CD14-positive monocyte (primary cell): Measurements from ENCODE around the gene KMT2C. TPM values are rescaled to one million over a fixed set of nuclear protein-coding genes. Genes with fewer than 3 reads are reported as not detected.

ENCODE experiments used
- DNase-seq, 3 donors: peaks; one replicate each; pipeline ENCODE4 v3.0.0-alpha.2; 2011 to 2022
- H2AFZ ChIP-seq: 2 replicates; pipeline ENCODE4 v1.6.0; 2012; ENCODE audit warnings: mild to moderate bottlenecking, low read depth, low read length, inconsistent platforms; ENCODE audit not compliant: insufficient read depth, poor library complexity, severe bottlenecking
- H3K27ac ChIP-seq, 2 donors: 1 replicate in 1 of 2; 2 replicates in 1 of 2; pipeline ENCODE4 v1.5.1; 2012 to 2013; ENCODE audit warnings: low read length in 2 of 2, control low read depth in 1 of 2, inconsistent platforms in 1 of 2, low read depth in 1 of 2, mild to moderate bottlenecking in 1 of 2
- H3K27me3 ChIP-seq, 2 donors: one replicate each; pipeline versions ENCODE4 v1.6.0 to v1.6.1; 2011 to 2013; ENCODE audit warnings: low read length in 2 of 2; ENCODE audit not compliant: control insufficient read depth in 2 of 2, insufficient read depth in 2 of 2
- H3K36me3 ChIP-seq, 2 donors: replicated peaks in 1 of 2; 1 replicate in 1 of 2; 2 replicates in 1 of 2; pipeline versions ENCODE4 v1.5.1 to v1.6.1; 2012 to 2013; ENCODE audit warnings: low read length in 2 of 2, control low read depth in 1 of 2, inconsistent platforms in 1 of 2, mild to moderate bottlenecking in 1 of 2; ENCODE audit not compliant: insufficient read depth in 2 of 2, control insufficient read depth in 1 of 2
- H3K4me1 ChIP-seq, 2 donors: 1 replicate in 1 of 2; 2 replicates in 1 of 2; pipeline versions ENCODE4 v1.5.1 to v1.6.1; 2012 to 2013; ENCODE audit warnings: low read length in 2 of 2, control low read depth in 1 of 2, inconsistent platforms in 1 of 2, mild to moderate bottlenecking in 1 of 2, moderate library complexity in 1 of 2; ENCODE audit not compliant: insufficient read depth in 2 of 2, control insufficient read depth in 1 of 2
- H3K4me2 ChIP-seq: replicated peaks from 2 replicates; pipeline ENCODE3; 2012; ENCODE audit warnings: low read length, moderate library complexity, mild to moderate bottlenecking; ENCODE audit not compliant: poor library complexity, severe bottlenecking; ENCODE audit errors: extremely low read depth
- H3K4me3 ChIP-seq, 3 experiments: fragments of 200-600 bp in 1 of 3; sonication (generic) in 1 of 3; replicated peaks in 1 of 3; 1 replicate in 2 of 3; 2 replicates in 1 of 3; pipeline ENCODE4 v1.5.1; 2011 to 2013; ENCODE audit warnings: low read length in 3 of 3, mild to moderate bottlenecking in 3 of 3, control low read depth in 2 of 3, low read depth in 2 of 3, inconsistent platforms in 1 of 3, moderate library complexity in 1 of 3
- H3K79me2 ChIP-seq: 2 replicates; pipeline ENCODE4 v1.6.0; 2012; ENCODE audit warnings: mild to moderate bottlenecking, control low read depth, inconsistent platforms, low read length, moderate library complexity; ENCODE audit not compliant: insufficient read depth
- H3K9ac ChIP-seq: 2 replicates; pipeline ENCODE4 v1.6.0; 2017; ENCODE audit warnings: low read length, mild to moderate bottlenecking; ENCODE audit not compliant: insufficient read depth, poor library complexity, severe bottlenecking
- H3K9me3 ChIP-seq, 2 donors: replicated peaks in 1 of 2; 1 replicate in 1 of 2; 2 replicates in 1 of 2; pipeline versions ENCODE4 v1.5.1 to v1.6.1; 2012 to 2013; ENCODE audit warnings: low read length in 2 of 2, control low read depth in 1 of 2; ENCODE audit not compliant: control insufficient read depth in 1 of 2, insufficient read depth in 1 of 2
- H4K20me1 ChIP-seq: 2 replicates; pipeline ENCODE4 v1.6.0; 2012; ENCODE audit warnings: mild to moderate bottlenecking, low read length, control low read depth, moderate library complexity; ENCODE audit not compliant: insufficient read depth
- H3K27ac Mint-ChIP-seq, 7 donors: one replicate each; pipeline ENCODE4 v1.8.0; 2020; ENCODE audit warnings: mild to moderate bottlenecking in 7 of 7, mixed read lengths in 7 of 7, moderate library complexity in 6 of 7, inconsistent platforms in 2 of 7
- H3K27me3 Mint-ChIP-seq, 3 donors: one replicate each; pipeline ENCODE4 v1.8.0; 2021 to 2022; ENCODE audit warnings: low read depth in 3 of 3, mild to moderate bottlenecking in 3 of 3, mixed read lengths in 3 of 3, moderate library complexity in 3 of 3, inconsistent platforms in 1 of 3
- H3K36me3 Mint-ChIP-seq, 2 donors: one replicate each; pipeline ENCODE4 v1.8.0; 2020; ENCODE audit warnings: mixed read lengths in 2 of 2, inconsistent platforms in 1 of 2, mild to moderate bottlenecking in 1 of 2
- H3K4me1 Mint-ChIP-seq: one replicate; pipeline ENCODE4 v1.8.0; 2020; ENCODE audit warnings: mild to moderate bottlenecking, mixed read lengths
- H3K4me3 Mint-ChIP-seq, 2 donors: one replicate each; pipeline ENCODE4 v1.8.0; 2020; ENCODE audit warnings: mild to moderate bottlenecking in 2 of 2, mixed read lengths in 2 of 2, moderate library complexity in 1 of 2
- H3K9me3 Mint-ChIP-seq, 7 donors: one replicate each; pipeline ENCODE4 v1.8.0; 2020 to 2022; ENCODE audit warnings: mixed read lengths in 7 of 7, mild to moderate bottlenecking in 6 of 7, moderate library complexity in 6 of 7, inconsistent platforms in 2 of 7
- CTCF ChIP-seq: fragments of 200-600 bp; IDR thresholded peaks from one replicate; pipeline ENCODE4 v1.8.0; 2022; ENCODE audit warnings: antibody characterized with exemption, mild to moderate bottlenecking
- WGBS: methylation state at CpG from one replicate; pipeline ENCODE4 v1.1.5; 2013; ENCODE audit warnings: missing lambda C conversion rate; ENCODE audit not compliant: insufficient coverage; 5-methylcytosine and 5-hydroxymethylcytosine counted together
- intact Hi-C, 2 donors: fragments of 100-400 bp; cut with micrococcal nuclease; formaldehyde crosslinking; loops; one replicate each; pipeline versions ENCODE4 v1.15.0 to v1.15.1; 2023
- polyA plus RNA-seq, 3 donors: library from polyadenylated mRNA; depleted of rRNA in 1 of 3; unstranded in 2 of 3; stranded (reverse) in 1 of 3; fragments of 300-500 nt in 2 of 3; fragments of >200 nt in 1 of 3; fragmentation: Illumina TruSeq in 2 of 3; gene quantifications; 1 replicate in 2 of 3; 2 replicates in 1 of 3; pipeline ENCODE4 v1.2.3, GENCODE V29; 2012 to 2021

Gene KMT2C
- polyA plus RNA-seq, 3 donors: 4.5 to 26.1 (median 7.3) TPM

- TF ChIP-seq CTCF: no peak
- DNase-seq: no peak
- Histone ChIP-seq H3K4me2 (no peak overlapping the region), H3K9me3 (no peaks in the 10 kb centered on the region), H3K4me3 (no peak overlapping the region), H3K4me1 (no peaks in the 10 kb centered on the region), H4K20me1 (peaks cover 11% of the 10 kb centered on the region), H3K79me2 (no peaks in the 10 kb centered on the region), H3K36me3 (peaks cover 90 to 97% of the 10 kb centered on the region in 2 donors), H2AFZ (no peak overlapping the region), H3K27me3 (no peaks in the 10 kb centered on the region), H3K27ac (no peak overlapping the region), H3K9ac (no peak overlapping the region)
- no CpG with 5 or more reads among the region's 5 CpGs for WGBS
- no peak overlapping the region for H3K4me3 Mint-ChIP-seq
- H3K36me3 Mint-ChIP-seq: peaks cover 60 to 74% of the 10 kb centered on the region in 2 donors
- no peaks in the 10 kb centered on the region for H3K9me3 Mint-ChIP-seq
- H3K27ac Mint-ChIP-seq: no peak overlapping the region
- H3K4me1 Mint-ChIP-seq: no peaks in the 10 kb centered on the region
- intact Hi-C loops: no loop called here
- no peaks in the 10 kb centered on the region for H3K27me3 Mint-ChIP-seq
Measured at GRCh38 chr7:152173372-152174070, 262.3 kb downstream of the KMT2C start.

GRCh38 chr7:152162287-152162686, 273.5 kb downstream of the KMT2C start:
- Histone ChIP-seq H3K27ac (no peak overlapping the region), H2AFZ (no peak overlapping the region), H3K79me2 (peaks cover 4% of the 10 kb centered on the region), H4K20me1 (peaks cover 56% of the 10 kb centered on the region), H3K4me1 (peaks cover 18 to 22% of the 10 kb centered on the region in 2 donors), H3K27me3 (no peaks in the 10 kb centered on the region), H3K9me3 (no peaks in the 10 kb centered on the region), H3K9ac (no peak overlapping the region), H3K4me3 (no peak overlapping the region), H3K36me3 (peaks cover 59 to 86% of the 10 kb centered on the region in 2 donors), H3K4me2 (no peak overlapping the region)
- intact Hi-C loops: no loop called here
- no peak for DNase-seq
- Mint-ChIP-seq H3K4me1 (peaks cover 20% of the 10 kb centered on the region), H3K36me3 (peaks cover 65 to 80% of the 10 kb centered on the region in 2 donors), H3K27me3 (no peaks in the 10 kb centered on the region), H3K9me3 (peaks cover 0 to 2% (median 0%) of the 10 kb centered on the region in 7 donors), H3K27ac (peak overlapping the region in 4 of 7 donors; percentile 13 to 72 (median 27)), H3K4me3 (no peak overlapping the region)
- TF ChIP-seq CTCF: no peak
- WGBS: 100% methylated on average over 1 of the region's 6 CpGs
